Endothelial cell (in vitro differentiated cells): ENCODE data around the gene CNKSR1. TPM values are rescaled to one million over a fixed set of nuclear protein-coding genes. Genes with fewer than 3 reads are reported as not detected.
A peak's percentile ranks its signal among the peaks of the same experiment; 100 is the strongest.

Experiments used
- DNase-seq: peaks from one replicate; pipeline ENCODE4 v3.0.0; 2021; ENCODE audit warnings: low spot score
- H3K27ac Mint-ChIP-seq: one replicate; pipeline ENCODE4 v1.8.0; 2021; ENCODE audit warnings: mixed read lengths, inconsistent platforms; ENCODE audit not compliant: unreplicated experiment
- H3K27me3 Mint-ChIP-seq: one replicate; pipeline ENCODE4 v1.8.0; 2021; ENCODE audit warnings: mild to moderate bottlenecking, moderate library complexity, mixed read lengths, inconsistent platforms; ENCODE audit not compliant: unreplicated experiment
- H3K36me3 Mint-ChIP-seq: one replicate; pipeline ENCODE4 v1.8.0; 2021; ENCODE audit warnings: mild to moderate bottlenecking, low read depth, mixed read lengths, inconsistent platforms; ENCODE audit not compliant: unreplicated experiment
- H3K4me1 Mint-ChIP-seq: one replicate; pipeline ENCODE4 v1.8.0; 2021; ENCODE audit warnings: mild to moderate bottlenecking, mixed read lengths, inconsistent platforms; ENCODE audit not compliant: unreplicated experiment
- H3K4me3 Mint-ChIP-seq: one replicate; pipeline ENCODE4 v1.8.0; 2021; ENCODE audit warnings: mild to moderate bottlenecking, mixed read lengths, inconsistent platforms; ENCODE audit not compliant: unreplicated experiment
- H3K9me3 Mint-ChIP-seq: one replicate; pipeline ENCODE4 v1.8.0; 2021; ENCODE audit warnings: mixed read lengths, inconsistent platforms; ENCODE audit not compliant: unreplicated experiment
- CTCF ChIP-seq: fragments of 200-600 bp; sonication (generic); IDR thresholded peaks from one replicate; pipeline ENCODE4 v1.5.0; 2021; ENCODE audit warnings: antibody characterized with exemption; ENCODE audit not compliant: unreplicated experiment
- total RNA-seq: library from RNA; stranded (reverse); fragmentation: NEBNext Ultra II Directional; extraction: Animal tissue kit (Norgen Biotek cat#: 25700); gene quantifications from one replicate; pipeline ENCODE4 v1.2.1, GENCODE V29; 2021; ENCODE audit not compliant: unreplicated experiment

The CNKSR1 gene
- total RNA-seq, 1 donor from 2014 or later: 10.0 TPM

GRCh38 chr1:26190373-26190987 lies 13.2 kb downstream of the CNKSR1 start, which contains the start of gene CATSPER4:
TSS of gene CATSPER4 (plus strand) at chr1:26190602. CDS start at chr1:26190628, 26 bp downstream.
- H3K4me1 Mint-ChIP-seq: no peaks in the 10 kb centered on the region
- no peaks in the 10 kb centered on the region for H3K9me3 Mint-ChIP-seq
- DNase-seq: peak; percentile 60
- no peaks in the 10 kb centered on the region for H3K27me3 Mint-ChIP-seq
- peaks cover 10% of the 10 kb centered on the region for H3K36me3 Mint-ChIP-seq
- no peak for TF ChIP-seq CTCF
- peak within 1 kb of the TSS; percentile 54 for H3K4me3 Mint-ChIP-seq
- no peak within 1 kb of the TSS for H3K27ac Mint-ChIP-seq

- no peak overlapping the region for H3K27ac Mint-ChIP-seq
- no peak for DNase-seq
- H3K27me3 Mint-ChIP-seq: no peaks in the 10 kb centered on the region
- no peak overlapping the region for H3K4me3 Mint-ChIP-seq
- no peak for TF ChIP-seq CTCF
- peaks cover 5% of the 10 kb centered on the region for H3K36me3 Mint-ChIP-seq
- no peaks in the 10 kb centered on the region for H3K4me1 Mint-ChIP-seq
- no peaks in the 10 kb centered on the region for H3K9me3 Mint-ChIP-seq
Observed at GRCh38 chr1:26191739-26192138, 14.4 kb downstream of the CNKSR1 start.

GRCh38 chr1:26195805-26196204 lies 18.5 kb downstream of the CNKSR1 start:
- TF ChIP-seq CTCF: no peak
- no peak overlapping the region for H3K4me3 Mint-ChIP-seq
- no peaks in the 10 kb centered on the region for H3K9me3 Mint-ChIP-seq
- H3K27me3 Mint-ChIP-seq: peaks cover 3% of the 10 kb centered on the region
- no peaks in the 10 kb centered on the region for H3K4me1 Mint-ChIP-seq
- DNase-seq: no peak
- H3K36me3 Mint-ChIP-seq: no peaks in the 10 kb centered on the region
- H3K27ac Mint-ChIP-seq: no peak overlapping the region

GRCh38 chr1:26197301-26197700 lies 20.0 kb downstream of the CNKSR1 start:
- Mint-ChIP-seq H3K4me1 (no peaks in the 10 kb centered on the region), H3K27me3 (peaks cover 3% of the 10 kb centered on the region), H3K27ac (no peak overlapping the region), H3K4me3 (no peak overlapping the region), H3K9me3 (no peaks in the 10 kb centered on the region), H3K36me3 (no peaks in the 10 kb centered on the region)
- no peak for TF ChIP-seq CTCF
- no peak for DNase-seq

- Mint-ChIP-seq H3K4me1 (no peaks in the 10 kb centered on the region), H3K27ac (no peak overlapping the region), H3K36me3 (no peaks in the 10 kb centered on the region), H3K27me3 (peaks cover 3% of the 10 kb centered on the region), H3K4me3 (no peak overlapping the region), H3K9me3 (no peaks in the 10 kb centered on the region)
- no peak for DNase-seq
- no peak for TF ChIP-seq CTCF
Observed at GRCh38 chr1:26197813-26198212, 20.5 kb downstream of the CNKSR1 start.
